ENCODE measurements around the gene ZNF613.
"Not testable (repeated sequence)": the region's sequence is repeated elsewhere in the genome, so short reads cannot be mapped to it uniquely, and the experiment has no call there.

ZNF613 gene

DNA sequence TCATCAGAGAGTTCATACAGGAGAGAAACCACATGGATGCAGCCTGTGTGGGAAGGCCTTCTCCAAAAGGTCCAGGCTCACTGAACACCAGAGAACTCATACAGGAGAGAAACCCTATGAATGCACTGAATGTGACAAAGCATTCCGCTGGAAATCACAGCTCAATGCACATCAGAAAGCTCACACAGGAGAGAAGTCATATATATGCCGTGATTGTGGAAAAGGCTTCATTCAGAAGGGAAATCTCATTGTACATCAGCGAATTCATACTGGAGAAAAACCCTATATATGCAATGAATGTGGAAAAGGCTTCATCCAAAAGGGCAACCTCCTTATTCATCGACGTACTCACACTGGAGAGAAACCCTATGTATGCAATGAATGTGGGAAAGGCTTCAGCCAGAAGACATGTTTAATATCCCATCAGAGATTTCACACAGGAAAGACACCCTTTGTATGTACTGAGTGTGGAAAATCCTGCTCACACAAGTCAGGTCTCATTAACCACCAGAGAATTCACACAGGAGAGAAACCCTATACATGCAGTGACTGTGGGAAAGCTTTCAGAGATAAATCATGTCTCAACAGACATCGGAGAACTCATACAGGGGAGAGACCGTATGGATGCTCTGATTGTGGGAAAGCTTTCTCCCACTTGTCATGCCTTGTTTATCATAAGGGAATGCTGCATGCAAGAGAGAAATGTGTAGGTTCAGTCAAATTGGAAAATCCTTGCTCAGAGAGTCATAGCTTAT lies 17.7 kb downstream of the ZNF613 start:
- DNase-seq (ENCODE audit: low spot score): no peak

DNA sequence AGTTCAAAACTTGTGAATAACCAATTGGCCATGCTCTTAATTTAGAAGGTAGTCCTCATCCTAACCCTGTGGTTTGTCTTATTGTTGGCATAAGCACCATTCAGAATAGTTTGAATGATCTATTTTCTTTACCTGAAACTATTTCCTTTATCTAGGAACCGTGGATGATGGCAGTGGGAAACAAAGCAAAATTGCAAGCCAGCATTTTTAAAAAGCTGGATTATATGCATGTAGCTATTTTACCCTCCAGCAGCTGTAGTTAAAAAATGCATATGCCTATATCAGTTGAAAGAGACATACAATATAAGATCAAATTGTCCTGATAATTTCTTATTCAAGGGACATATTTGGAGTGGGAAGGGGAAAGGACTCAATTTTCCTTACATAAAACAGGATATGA lies 19.3 kb downstream of the ZNF613 start:
- DNase-seq (ENCODE audit: low spot score): no peak

DNA sequence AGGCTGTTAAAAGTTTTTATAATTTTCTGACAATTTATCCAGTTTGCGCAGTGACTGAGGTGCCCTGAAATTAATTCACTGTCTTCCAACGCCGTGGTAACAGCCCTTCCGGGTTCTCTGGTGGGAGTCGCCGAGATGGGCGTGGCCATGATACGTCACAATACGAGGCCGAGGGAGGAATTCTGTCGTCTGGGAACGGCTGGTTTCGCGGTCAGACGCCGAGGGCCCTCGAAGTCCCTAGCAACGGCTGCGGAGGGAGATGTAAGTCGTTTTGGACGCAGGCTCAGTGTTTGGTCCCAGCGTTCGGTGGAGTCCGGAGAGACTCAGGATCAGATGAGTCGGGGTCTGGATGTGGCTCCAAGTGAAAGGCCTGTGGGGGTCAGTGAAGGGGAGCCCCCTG lies 21.7 kb downstream of the ZNF613 start:
- DNase-seq (ENCODE audit: low spot score): no peak

DNA sequence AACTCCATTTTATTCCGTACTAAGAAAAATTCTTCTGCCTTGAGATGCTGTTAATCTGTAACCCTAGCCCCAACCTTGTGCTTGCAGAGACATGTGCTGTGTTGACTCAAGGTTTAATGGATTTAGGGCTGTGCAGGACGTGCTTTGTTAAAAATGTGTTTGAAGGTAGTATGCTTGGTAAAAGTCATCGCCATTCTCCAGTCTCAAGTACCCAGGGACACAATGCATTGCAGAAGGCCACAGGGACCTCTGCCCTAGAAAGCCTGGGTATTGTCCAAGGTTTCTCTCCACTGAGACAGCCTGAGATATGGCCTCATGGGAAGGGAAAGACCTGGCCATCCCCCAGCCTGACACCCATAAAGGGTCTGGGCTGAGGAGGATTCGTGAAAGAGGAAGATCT lies 30.6 kb downstream of the ZNF613 start:
- DNase-seq (ENCODE audit: low spot score): not testable (repeated sequence)

DNA sequence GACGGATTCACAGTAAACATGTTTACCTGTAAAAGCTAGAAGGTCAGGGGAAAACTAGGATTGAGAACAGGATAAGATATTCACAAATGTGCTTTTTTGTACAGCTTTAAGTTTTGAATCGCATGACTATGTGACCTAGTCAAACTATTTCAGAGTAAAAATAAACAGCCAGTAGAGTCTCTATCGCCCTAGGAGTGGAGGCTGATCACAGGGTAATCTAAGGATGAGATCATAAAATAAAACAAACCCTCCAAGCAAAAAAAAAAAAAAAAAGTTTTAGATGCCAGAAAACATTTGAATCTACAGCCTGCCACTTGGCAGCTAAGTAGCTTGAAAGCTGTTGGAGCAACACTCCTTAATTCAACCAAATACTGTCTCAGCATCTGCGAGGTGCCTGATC lies 32.5 kb downstream of the ZNF613 start:
- no peak for DNase-seq (ENCODE audit: low spot score)

DNA sequence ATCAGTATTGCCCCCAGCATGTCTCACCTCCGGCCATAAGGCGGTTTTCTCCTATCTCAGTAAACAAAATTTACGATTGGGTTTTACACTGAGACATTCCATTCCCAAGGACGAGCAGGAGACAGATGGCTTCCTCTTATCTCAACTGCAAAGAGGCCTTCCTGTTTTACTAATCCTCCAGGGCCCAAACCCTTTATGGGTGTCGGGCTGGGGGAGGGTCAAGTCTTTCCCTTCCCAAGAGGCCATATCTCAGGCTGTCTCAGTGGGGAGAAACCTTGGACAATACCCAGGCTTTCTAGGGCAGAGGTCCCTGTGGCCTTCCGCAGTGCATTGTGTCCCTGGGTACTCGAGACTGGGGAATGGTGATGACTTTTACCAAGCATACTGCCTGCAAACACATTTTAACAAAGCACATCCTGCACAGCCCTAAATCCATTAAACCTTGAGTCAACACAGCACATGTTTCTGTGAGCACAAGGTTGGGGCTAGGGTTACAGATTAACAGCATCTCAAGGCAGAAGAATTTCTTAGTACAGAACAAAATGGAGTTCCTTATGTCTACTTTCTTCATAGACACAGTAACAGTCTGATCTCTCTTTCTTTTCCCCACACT lies 33.5 kb downstream of the ZNF613 start:
- not testable (repeated sequence) for DNase-seq (ENCODE audit: low spot score)

DNA sequence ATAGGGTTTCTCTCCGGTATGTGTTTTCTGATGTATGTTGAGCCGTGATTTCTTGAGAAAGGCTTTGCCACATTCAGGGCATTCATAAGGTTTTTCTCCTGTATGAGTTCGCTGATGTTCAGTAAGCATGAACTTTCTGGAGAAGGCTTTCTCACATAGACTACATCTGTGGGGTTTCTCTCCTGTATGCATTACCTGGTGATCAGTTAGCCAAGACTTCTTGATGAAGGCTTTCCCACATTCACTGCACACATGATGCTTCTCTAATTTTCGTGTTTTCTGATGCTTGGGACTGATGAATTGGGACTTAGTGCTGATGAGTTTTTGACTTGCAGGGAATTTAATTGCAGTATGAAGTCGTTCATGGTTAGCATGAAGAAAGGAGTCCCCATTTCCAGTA lies 38.3 kb downstream of the ZNF613 start:
- DNase-seq (ENCODE audit: low spot score): no peak

DNA sequence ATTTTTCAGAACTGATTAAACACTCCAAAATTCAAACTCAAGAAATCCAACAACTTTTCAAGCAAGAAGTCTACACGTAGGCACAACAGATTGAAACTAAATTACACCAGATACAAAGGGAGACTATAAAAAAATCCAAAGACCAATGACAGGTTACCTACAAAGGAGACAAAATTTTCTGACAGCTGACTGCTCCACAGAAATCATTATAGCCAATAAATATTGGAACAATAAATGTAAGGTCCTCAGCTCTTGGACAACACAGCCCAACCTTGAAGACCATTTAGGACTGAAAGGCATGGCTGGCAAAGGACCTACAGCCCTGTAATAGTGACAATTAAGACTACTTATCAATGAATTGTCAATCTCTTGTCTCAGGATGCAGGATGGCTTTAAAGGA lies 43.4 kb downstream of the ZNF613 start:
- DNase-seq (ENCODE audit: low spot score): no peak

DNA sequence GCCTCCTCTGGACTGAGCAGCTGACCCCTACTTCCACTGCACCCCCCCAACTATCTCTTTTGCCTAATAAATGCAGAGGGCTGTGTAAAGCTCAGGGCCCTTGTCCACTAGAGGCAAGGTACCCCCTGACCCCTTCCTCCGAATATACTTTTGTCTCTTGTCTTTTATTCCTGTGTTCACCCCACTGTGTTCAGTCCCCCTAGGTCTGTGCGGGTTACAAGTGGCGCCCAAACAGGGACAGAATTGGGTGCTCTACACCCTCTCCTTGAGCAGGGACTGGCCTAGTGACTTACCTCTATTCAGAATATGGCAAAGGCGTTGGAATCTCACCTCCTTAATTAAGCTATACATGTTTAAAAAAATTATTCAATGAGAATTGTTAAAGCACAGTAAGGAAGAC lies 44.4 kb downstream of the ZNF613 start:
- no peak for DNase-seq (ENCODE audit: low spot score)

DNA sequence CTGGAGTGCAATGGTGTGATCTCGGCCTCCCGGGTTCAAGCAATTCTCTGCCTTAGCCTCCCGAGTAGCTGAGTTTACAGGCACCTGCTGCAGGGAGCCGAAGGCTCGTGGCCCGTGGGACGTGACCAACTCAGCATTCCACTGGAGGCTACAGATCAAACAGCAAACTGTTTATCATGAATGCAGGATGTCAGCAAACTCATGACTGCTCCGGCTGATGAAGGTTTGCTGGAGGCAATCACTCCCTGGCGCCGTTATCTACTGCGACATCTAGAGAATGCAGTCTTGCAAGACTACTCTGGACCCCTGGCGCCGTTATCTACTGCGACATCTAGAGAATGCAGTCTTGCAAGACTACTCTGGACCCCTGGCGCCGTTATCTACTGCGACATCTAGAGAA lies 48.5 kb downstream of the ZNF613 start:
- not testable (repeated sequence) for DNase-seq (ENCODE audit: low spot score)

DNA sequence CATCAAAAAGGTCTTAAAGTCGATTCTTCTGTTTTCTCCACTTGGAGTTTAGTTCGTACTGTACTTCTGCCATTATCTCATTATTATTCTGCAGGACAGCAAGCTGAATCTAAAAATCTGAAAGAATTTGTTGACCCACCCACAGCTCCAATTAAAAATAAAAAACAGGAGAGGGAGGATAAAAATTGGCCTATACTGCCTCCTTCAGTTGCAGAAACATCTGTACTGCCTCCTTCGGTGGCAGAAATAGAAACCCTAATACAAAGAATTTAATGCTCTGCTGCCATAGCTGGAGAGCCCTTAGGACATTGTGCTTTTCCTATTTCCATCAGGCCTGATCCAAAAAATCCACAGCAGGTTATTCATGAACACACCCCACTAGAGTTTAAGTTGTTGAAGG lies 49.6 kb downstream of the ZNF613 start:
- no peak for DNase-seq (ENCODE audit: low spot score)

DNA sequence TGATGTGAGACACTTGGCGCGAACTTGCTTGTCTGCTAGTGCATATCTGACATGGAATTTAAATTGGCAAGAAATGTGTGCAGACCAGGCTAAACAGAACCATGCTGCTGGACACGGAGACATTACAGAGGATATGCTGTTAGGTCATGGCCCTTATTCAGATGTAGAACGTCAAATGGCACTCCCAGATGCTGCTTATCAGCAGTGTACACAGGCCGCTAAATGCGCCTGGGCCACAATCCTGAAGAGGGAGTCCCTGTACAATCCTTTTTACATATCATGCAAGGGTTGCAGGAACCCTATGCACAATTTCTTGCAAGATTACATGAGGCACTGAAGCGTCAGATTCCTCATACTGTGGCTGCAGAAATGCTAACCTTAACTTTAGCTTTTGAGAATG lies 50.1 kb downstream of the ZNF613 start:
- no peak for DNase-seq (ENCODE audit: low spot score)

DNA sequence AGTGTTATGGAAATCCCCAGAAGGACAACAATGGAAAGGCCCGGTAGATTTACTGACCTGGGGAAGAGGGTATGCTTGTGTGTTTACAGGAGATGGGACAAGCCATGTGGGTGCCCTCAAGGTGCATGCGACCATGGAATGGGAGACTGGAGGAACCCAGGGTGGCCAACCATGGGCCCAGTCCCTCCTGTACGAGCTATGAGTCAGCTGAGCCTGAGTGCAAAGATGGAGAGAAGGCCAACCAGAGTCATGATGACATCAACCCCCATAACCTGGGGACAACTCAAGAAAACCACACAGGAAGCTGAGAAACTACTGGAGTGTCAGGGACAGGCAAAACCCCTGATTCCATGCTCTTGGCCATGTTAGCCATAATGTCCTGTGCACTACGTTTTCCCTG lies 51.6 kb downstream of the ZNF613 start:
- DNase-seq (ENCODE audit: low spot score): no peak

DNA sequence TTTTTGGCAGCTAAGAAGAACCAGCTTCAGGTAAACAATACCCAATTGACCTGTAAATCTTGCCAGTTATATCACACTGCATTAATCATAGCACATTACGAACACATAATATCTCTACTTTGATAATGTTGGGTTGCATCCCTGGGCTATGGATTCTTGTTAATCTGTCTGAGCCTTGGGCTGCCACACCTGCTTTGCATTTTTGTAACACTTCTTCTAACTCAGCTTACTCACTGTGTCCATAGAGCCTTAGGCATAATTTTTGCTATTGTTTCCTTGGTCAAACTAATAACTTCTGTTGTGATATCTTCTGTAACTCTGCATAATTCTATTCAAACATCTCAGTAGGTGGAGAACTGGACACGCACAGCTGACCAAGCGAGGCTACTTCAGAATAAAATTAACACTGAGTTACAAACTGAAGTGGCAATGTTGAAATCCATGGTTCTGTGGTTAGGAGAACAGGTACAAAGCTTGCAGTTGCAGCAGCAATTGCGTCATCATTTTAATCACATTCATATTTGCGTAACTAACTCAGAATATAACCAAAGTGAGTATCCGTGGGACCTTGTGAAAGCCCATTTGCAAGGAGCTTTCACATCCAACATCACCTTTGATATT lies 53.0 kb downstream of the ZNF613 start:
- no peak for DNase-seq (ENCODE audit: low spot score)

DNA sequence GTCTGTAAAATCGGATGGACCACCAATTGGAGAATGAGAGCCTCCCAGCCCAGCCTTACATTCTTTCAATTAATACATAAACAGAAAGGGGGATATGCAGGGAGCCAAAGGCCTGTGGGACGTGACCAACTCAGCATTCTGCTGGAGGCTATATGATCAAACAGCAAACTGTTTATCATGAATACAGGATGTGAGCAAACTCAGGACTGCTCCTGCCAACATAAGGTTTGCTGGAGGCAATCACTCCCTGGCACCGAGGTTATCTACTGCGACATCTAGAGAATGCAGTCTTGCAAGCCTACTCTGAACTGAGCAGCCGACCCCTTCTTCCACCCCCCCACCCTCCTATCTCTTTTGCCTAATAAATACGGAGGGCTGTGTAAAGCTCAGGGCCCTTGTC lies 53.7 kb downstream of the ZNF613 start:
- not testable (repeated sequence) for DNase-seq (ENCODE audit: low spot score)

DNA sequence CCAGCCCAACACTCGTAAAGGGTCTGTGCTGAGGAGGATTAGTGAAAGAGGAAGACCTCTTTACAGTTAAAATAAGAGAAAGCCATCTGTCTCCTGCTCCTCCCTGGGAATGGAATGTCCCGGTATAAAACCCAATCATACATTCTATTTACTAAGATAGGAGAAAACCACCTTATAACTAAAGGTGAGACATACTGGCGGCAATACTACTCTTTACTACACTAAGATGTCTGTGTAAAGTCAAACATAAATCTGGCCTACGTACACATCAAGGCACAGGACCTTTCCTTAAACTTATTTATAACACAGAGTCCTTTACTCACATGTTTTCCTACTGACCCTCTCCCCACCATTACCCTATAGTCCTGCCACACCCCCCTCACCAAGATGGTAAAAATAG lies 56.1 kb downstream of the ZNF613 start:
- DNase-seq (ENCODE audit: low spot score): no peak

DNA sequence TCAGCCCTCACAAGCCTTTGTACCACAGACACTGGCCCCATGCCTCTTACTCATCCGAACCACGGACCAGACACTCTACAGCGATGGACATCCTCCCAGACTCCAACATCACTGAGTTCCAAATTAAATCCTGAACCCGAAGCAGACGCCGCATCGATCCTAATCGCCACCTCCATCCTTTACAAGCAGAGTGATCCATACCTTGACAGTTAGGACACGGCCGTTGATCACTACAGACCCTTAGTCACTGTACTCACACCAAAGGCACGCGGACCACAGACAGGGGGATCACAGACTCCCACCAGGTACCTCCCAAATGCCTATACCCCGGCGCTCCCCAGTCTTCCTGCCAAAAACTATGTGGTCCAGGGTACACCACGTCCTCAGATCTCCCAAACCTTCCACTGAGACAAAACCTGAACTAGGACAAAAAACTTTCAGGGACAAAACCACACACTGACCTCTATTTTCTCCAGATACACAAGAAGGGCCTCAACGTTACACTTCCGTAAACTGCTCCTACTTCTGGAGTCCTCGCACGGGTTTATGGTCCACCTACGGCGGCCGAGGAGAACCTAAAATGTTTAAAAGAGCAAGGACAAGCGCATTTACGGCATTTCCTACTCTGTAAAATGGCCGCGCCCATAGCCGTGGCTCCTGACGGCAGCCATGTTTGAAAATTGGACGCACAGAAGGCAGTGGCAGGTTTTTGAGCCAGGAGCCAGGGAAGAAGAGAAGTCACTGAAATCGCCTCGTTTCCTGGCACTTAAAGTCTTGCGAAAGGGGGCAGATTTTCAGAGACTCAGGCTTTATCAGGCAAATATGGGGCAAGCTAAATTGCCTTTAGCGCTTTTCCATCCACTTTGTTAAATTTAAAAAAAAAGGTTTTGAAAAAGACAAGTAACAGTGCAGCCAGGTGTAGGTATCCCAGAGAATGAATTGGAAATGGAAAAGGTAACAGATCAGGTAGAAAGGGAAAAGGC lies 59.3 kb downstream of the ZNF613 start, which contains the start of gene ZNF350:
TSS of gene ZNF350 (minus strand) at position 532 of the 983 bp plus-strand sequence. CDS start 12,480 bp downstream, outside the sequence.
- DNase-seq (ENCODE audit: low spot score): peak; percentile 78

DNA sequence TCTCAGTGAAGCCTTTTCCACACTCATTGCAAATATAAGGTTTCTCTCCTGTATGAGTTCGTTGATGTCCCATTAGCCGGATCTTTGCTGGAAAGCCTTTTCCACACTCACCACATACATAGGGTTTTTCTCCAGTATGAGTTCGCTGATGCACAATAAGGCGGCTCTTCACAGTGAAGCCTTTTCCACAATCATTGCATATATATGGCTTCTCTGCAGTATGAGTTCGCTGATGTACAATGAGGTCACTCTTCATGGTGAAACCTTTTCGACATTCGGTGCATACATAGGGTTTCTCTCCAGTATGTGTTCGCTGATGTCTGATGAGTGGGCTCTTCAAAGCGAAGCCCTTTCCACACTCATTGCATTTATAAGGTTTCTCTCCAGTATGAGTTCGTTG lies 66.2 kb downstream of the ZNF613 start:
- DNase-seq (ENCODE audit: low spot score): no peak

DNA sequence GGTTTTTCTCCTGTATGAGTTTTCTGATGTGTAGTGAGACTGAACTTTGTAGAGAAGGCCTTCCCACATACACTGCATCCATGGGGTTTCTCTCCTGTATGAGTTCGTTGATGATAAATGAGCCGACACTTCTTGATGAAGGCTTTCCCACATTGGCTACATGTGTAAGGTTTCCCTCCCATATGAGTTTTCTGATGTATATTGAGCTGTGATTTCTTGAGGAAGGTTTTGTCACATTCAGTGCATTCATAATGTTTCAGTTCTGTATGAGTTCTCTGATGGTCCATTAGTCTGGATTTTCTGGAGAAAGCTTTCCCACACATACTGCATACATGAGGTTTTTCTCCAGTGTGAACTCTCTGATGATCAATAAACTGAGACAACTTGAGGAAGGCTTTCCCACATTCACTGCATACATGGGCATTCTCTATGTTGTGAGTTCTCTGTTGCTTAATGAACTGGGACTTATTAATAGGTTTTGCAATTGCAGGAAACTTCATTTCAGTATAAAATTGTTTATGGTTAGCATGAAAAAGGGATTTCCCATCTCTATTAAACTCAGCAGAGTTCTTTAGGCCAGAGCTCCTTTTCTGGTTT lies 66.9 kb downstream of the ZNF613 start:
- no peak for DNase-seq (ENCODE audit: low spot score)

Data from D341Med (cell line).